HFFc6 (cell line): ENCODE data around the gene ACTN4. TPM values are rescaled to one million over a fixed set of nuclear protein-coding genes. Genes with fewer than 3 reads are reported as not detected.
A peak's percentile ranks its signal among the peaks of the same experiment; 100 is the strongest.
"Not testable (repeated sequence)": the region's sequence is repeated elsewhere in the genome, so short reads cannot be mapped to it uniquely, and the experiment has no call there.

Source experiments
- DNase-seq: peaks from one replicate; pipeline ENCODE4 v3.0.0-alpha.2; 2018
- H3K27ac Mint-ChIP-seq: 2 replicates; pipeline ENCODE4 v1.8.0; 2020; ENCODE audit warnings: mild to moderate bottlenecking, mixed read lengths
- H3K27me3 Mint-ChIP-seq: 2 replicates; pipeline ENCODE4 v1.8.0; 2021; ENCODE audit warnings: mild to moderate bottlenecking, moderate library complexity, mixed read lengths; ENCODE audit not compliant: insufficient read depth
- H3K36me3 Mint-ChIP-seq: 2 replicates; pipeline ENCODE4 v1.8.0; 2021; ENCODE audit warnings: low read depth, mixed read lengths
- H3K4me1 Mint-ChIP-seq: 2 replicates; pipeline ENCODE4 v1.8.0; 2020; ENCODE audit warnings: low read depth, mixed read lengths
- H3K4me3 Mint-ChIP-seq: 2 replicates; pipeline ENCODE4 v1.8.0; 2020; ENCODE audit warnings: mild to moderate bottlenecking, moderate library complexity, mixed read lengths
- H3K9me3 Mint-ChIP-seq: 2 replicates; pipeline ENCODE4 v1.8.0; 2020; ENCODE audit warnings: mild to moderate bottlenecking, mixed read lengths
- long read RNA-seq: library from polyadenylated mRNA; unstranded; transcript quantifications from one replicate; pipeline ENCODE4 v2.0.0, GENCODE V29; 2019
- total RNA-seq, 6 experiments: library from RNA; stranded (reverse); fragmentation: NEBNext Ultra II Directional; extraction: Animal tissue kit (Norgen Biotek cat#: 25700); gene quantifications; 2 replicates in 1 of 6; 3 replicates in 5 of 6; pipeline ENCODE4 v1.2.3, GENCODE V29; 2021
- TF ChIP-seq, protein P1 (sequence below): fragments of 200-600 bp; sonication (generic); IDR thresholded peaks from 2 replicates; pipeline ENCODE4 v1.5.0; 2021; ENCODE audit warnings: antibody characterized with exemption, mild to moderate bottlenecking

Gene ACTN4
- 1,000 to 10,000 TPM in 5 of 6 experiments, 100 to 1,000 TPM in 1; 972 to 1,299 (median 1,250) TPM for total RNA-seq
- long read RNA-seq, full-length matches to known transcripts, result 24 of 102 reads
- long read RNA-seq, partial matches to known transcripts, result 16 of 102 reads
- long read RNA-seq, other reads (novel, unspliced or antisense), result 62 of 102 reads

- DNase-seq, result peak; percentile 96
These were observed at the start of gene ACTN4 for GRCh38 chr19:38647368-38647965. ACTN4 (plus strand) TSS chr19:38647649; CDS start chr19:38647746, 97 bp downstream.

DNA sequence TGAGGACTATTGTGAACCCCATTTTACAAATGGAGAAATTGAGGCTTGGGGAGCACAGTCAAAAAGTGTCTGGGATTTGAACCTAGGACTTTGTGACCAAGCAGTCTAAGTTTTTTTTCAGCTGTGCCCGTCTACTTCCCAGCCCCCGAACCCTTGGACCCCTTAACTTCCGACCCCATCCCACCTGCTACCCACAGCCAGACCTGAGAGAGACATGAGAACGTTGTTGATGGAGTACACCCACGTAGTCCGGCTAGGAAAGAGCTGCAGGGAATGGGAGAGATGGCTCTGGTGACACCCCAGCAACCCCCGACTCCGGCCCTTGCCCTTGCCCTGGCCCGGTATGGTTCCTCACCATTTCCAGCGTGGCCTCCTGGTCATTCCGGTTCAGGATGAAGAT, 47.7 kb upstream of the ACTN4 start:
- Mint-ChIP-seq H3K36me3 (no peaks in the 10 kb centered on the region), H3K27ac (no peak overlapping the region), H3K27me3 (peaks cover 6% of the 10 kb centered on the region), H3K9me3 (no peaks in the 10 kb centered on the region), H3K4me1 (no peaks in the 10 kb centered on the region), H3K4me3 (no peak overlapping the region)
- TF ChIP-seq, protein P1, sequence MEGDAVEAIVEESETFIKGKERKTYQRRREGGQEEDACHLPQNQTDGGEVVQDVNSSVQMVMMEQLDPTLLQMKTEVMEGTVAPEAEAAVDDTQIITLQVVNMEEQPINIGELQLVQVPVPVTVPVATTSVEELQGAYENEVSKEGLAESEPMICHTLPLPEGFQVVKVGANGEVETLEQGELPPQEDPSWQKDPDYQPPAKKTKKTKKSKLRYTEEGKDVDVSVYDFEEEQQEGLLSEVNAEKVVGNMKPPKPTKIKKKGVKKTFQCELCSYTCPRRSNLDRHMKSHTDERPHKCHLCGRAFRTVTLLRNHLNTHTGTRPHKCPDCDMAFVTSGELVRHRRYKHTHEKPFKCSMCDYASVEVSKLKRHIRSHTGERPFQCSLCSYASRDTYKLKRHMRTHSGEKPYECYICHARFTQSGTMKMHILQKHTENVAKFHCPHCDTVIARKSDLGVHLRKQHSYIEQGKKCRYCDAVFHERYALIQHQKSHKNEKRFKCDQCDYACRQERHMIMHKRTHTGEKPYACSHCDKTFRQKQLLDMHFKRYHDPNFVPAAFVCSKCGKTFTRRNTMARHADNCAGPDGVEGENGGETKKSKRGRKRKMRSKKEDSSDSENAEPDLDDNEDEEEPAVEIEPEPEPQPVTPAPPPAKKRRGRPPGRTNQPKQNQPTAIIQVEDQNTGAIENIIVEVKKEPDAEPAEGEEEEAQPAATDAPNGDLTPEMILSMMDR, result no peak
- no peak for DNase-seq

More at GRCh38 chr19:38647368-38647965, at the start of gene ACTN4:
- TF ChIP-seq, protein P1, result no peak
- Mint-ChIP-seq H3K9me3 (peaks cover 8% of the 10 kb centered on the region), H3K4me1 (peaks cover 33% of the 10 kb centered on the region), H3K36me3 (peaks cover 39% of the 10 kb centered on the region), H3K27me3 (peaks cover 3% of the 10 kb centered on the region), H3K27ac (peak within 1 kb of the TSS; percentile 99), H3K4me3 (peak within 1 kb of the TSS; percentile 99)

- H3K36me3 Mint-ChIP-seq, H3K9me3 Mint-ChIP-seq, H3K4me3 Mint-ChIP-seq, H3K27ac Mint-ChIP-seq, H3K4me1 Mint-ChIP-seq, DNase-seq: not testable (repeated sequence)
- peaks cover 18% of the 10 kb centered on the region for H3K27me3 Mint-ChIP-seq
These were observed 44.6 kb upstream of the ACTN4 start for GRCh38 chr19:38602856-38603255.

GRCh38 chr19:38606131-38606530, 41.3 kb upstream of the ACTN4 start:
- Mint-ChIP-seq H3K4me3 (no peak overlapping the region), H3K36me3 (no peaks in the 10 kb centered on the region), H3K27me3 (peaks cover 27% of the 10 kb centered on the region), H3K4me1 (no peaks in the 10 kb centered on the region), H3K27ac (no peak overlapping the region), H3K9me3 (no peaks in the 10 kb centered on the region)
- no peak for DNase-seq
- TF ChIP-seq, protein P1, result no peak

GRCh38 chr19:38614289-38614688, 33.2 kb upstream of the ACTN4 start:
- peaks cover 4% of the 10 kb centered on the region; the same call in 1 of the 2 replicates for H3K36me3 Mint-ChIP-seq
- DNase-seq, result no peak
- H3K9me3 Mint-ChIP-seq, result no peaks in the 10 kb centered on the region
- H3K4me3 Mint-ChIP-seq, result no peak overlapping the region
- H3K4me1 Mint-ChIP-seq, result peaks cover 7% of the 10 kb centered on the region
- H3K27me3 Mint-ChIP-seq, result peaks cover 12% of the 10 kb centered on the region
- TF ChIP-seq, protein P1, result no peak
- H3K27ac Mint-ChIP-seq, result no peak overlapping the region

DNA sequence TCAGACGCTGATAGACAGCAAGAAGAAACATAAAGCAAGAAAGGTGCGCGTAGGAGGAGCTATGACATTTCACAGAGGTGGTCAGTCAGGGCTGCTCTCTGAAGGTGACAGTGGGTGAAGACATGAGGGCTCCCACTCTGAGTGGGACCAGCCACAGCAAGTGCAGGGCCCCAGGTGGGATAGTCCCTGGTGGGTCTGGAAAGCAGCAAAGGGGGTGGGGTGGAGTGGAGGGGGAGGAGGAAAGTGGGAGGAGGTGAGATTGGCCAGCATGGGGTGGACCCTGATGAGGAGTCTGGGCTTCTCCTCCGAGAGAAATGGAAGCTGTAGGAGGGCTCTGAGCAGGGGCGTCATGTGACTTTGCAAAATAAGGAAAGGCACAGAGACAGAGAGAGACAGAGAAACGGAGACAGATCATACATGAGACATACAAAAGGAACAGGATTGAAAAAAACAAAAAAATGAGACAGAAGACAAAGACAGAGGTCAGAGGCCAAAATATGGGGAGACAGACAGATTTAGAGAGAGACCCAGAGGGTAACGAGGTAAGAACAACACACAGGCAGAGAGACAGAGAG, 32.4 kb upstream of the ACTN4 start:
- Mint-ChIP-seq H3K27me3 (peaks cover 12% of the 10 kb centered on the region), H3K27ac (no peak overlapping the region), H3K9me3 (no peaks in the 10 kb centered on the region), H3K36me3 (peaks cover 10% of the 10 kb centered on the region; the same call in 1 of the 2 replicates), H3K4me3 (no peak overlapping the region), H3K4me1 (peaks cover 15% of the 10 kb centered on the region)
- TF ChIP-seq, protein P1, result no peak
- no peak for DNase-seq
